Hepatocyte (in vitro differentiated cells): ENCODE results near the gene TYMS. TPM values are rescaled to one million over a fixed set of nuclear protein-coding genes. Genes with fewer than 3 reads are reported as not detected.

Source experiments
- DNase-seq: peaks from one replicate; pipeline ENCODE4 v3.0.0-alpha.2; 2016; ENCODE audit warnings: low spot score
- H2AFZ ChIP-seq: fragments of 200-600 bp; sonication (generic); 2 replicates; pipeline ENCODE4 v1.6.0; 2016; ENCODE audit warnings: antibody characterized with exemption, mild to moderate bottlenecking
- H3K27ac ChIP-seq: fragments of 200-600 bp; sonication (generic); 2 replicates; pipeline ENCODE4 v1.5.1; 2016; ENCODE audit warnings: mild to moderate bottlenecking
- H3K27me3 ChIP-seq: fragments of 200-600 bp; sonication (generic); 2 replicates; pipeline ENCODE4 v1.6.1; 2016
- H3K36me3 ChIP-seq: fragments of 200-600 bp; sonication (generic); replicated peaks from 2 replicates; pipeline ENCODE4 v1.5.1; 2016; ENCODE audit warnings: low read depth; ENCODE audit not compliant: insufficient read depth
- H3K4me1 ChIP-seq: fragments of 200-600 bp; sonication (generic); 2 replicates; pipeline ENCODE4 v1.5.1; 2016; ENCODE audit warnings: mild to moderate bottlenecking, moderate library complexity; ENCODE audit not compliant: insufficient read depth
- H3K4me2 ChIP-seq: fragments of 200-600 bp; sonication (generic); 2 replicates; pipeline ENCODE4 v1.6.0; 2016
- H3K4me3 ChIP-seq: fragments of 200-600 bp; sonication (generic); 2 replicates; pipeline ENCODE4 v1.5.1; 2016; ENCODE audit warnings: mild to moderate bottlenecking
- H3K79me2 ChIP-seq: fragments of 200-600 bp; sonication (generic); 2 replicates; pipeline ENCODE4 v1.6.0; 2017; ENCODE audit warnings: mild to moderate bottlenecking
- H3K9me2 ChIP-seq: fragments of 200-600 bp; sonication (generic); replicated peaks from 2 replicates; pipeline ENCODE4 v1.6.0; 2017; ENCODE audit warnings: mild to moderate bottlenecking; ENCODE audit not compliant: insufficient read depth
- H3K9me3 ChIP-seq: fragments of 200-600 bp; sonication (generic); 2 replicates; pipeline ENCODE4 v1.5.1; 2016; ENCODE audit warnings: low read depth, mild to moderate bottlenecking
- H4K20me1 ChIP-seq: fragments of 200-600 bp; sonication (generic); 2 replicates; pipeline ENCODE4 v1.6.0; 2016; ENCODE audit warnings: mild to moderate bottlenecking; ENCODE audit not compliant: insufficient read depth, poor library complexity, severe bottlenecking
- CTCF ChIP-seq: fragments of 200-600 bp; sonication (generic); IDR thresholded peaks from 2 replicates; pipeline ENCODE4 v1.5.1; 2016; ENCODE audit warnings: antibody characterized with exemption, mild to moderate bottlenecking; ENCODE audit not compliant: poor library complexity
- EZH2 ChIP-seq: fragments of 200-600 bp; sonication (generic); IDR thresholded peaks from 2 replicates; pipeline ENCODE4 v1.6.1; 2016; ENCODE audit warnings: antibody characterized with exemption, mild to moderate bottlenecking, borderline replicate concordance
- EZH2phosphoT487 ChIP-seq: fragments of 200-600 bp; sonication (generic); IDR thresholded peaks from one replicate; pipeline ENCODE4 v1.6.1; 2018; ENCODE audit warnings: antibody characterized with exemption, mild to moderate bottlenecking, low read depth, moderate library complexity; ENCODE audit not compliant: unreplicated experiment, severe bottlenecking
- WGBS: methylation state at CpG from one replicate; pipeline ENCODE4 v1.1.6; 2016; ENCODE audit warnings: low lambda C conversion rate; ENCODE audit errors: missing lambda C conversion rate; 5-methylcytosine and 5-hydroxymethylcytosine counted together
- polyA plus RNA-seq: library from polyadenylated mRNA; unstranded; fragments of >200 nt; fragmentation: Nextera tagmentation; extraction: Ambion mirVana; gene quantifications from 2 replicates; pipeline ENCODE4 v1.2.1, GENCODE V29; 2016
- total RNA-seq: library from RNA; depleted of rRNA; stranded (reverse); fragments of >200 nt; gene quantifications from 2 replicates; pipeline ENCODE4 v1.2.3, GENCODE V29; 2014

Gene TYMS
- total RNA-seq: 15.1 and 16.9 TPM in 2 replicates
- 39.8 and 49.1 TPM in 2 replicates for polyA plus RNA-seq

- Histone ChIP-seq H3K9me3 (no peaks in the 10 kb centered on the region), H3K27me3 (no peaks in the 10 kb centered on the region), H3K4me1 (no peaks in the 10 kb centered on the region), H3K36me3 (no peaks in the 10 kb centered on the region), H3K79me2 (peaks cover 37% of the 10 kb centered on the region), H3K27ac (peak within 1 kb of the TSS; percentile 94), H3K4me2 (peak within 1 kb of the TSS; percentile 87), H3K9me2 (no peaks in the 10 kb centered on the region), H4K20me1 (no peaks in the 10 kb centered on the region), H2AFZ (peak within 1 kb of the TSS; percentile 91), H3K4me3 (peak within 1 kb of the TSS; percentile 69)
- TF ChIP-seq CTCF (peak; percentile 12), EZH2phosphoT487 (no peak)
- under 1% methylated on average over 64 of the region's 79 CpGs for WGBS
- peak; percentile 79 for DNase-seq
Observed at GRCh38 chr18:657311-658000, at the start of gene TYMS. TYMS (plus strand) TSS chr18:657653; CDS start chr18:657743, 90 bp downstream.

- WGBS: 95% methylated on average over 7 of the region's 7 CpGs
- Histone ChIP-seq H3K4me3 (no peak overlapping the region), H3K9me2 (no peaks in the 10 kb centered on the region), H3K27ac (no peak overlapping the region), H3K79me2 (no peaks in the 10 kb centered on the region), H3K4me2 (no peak overlapping the region), H3K27me3 (no peaks in the 10 kb centered on the region), H3K36me3 (no peaks in the 10 kb centered on the region), H2AFZ (no peak overlapping the region), H4K20me1 (no peaks in the 10 kb centered on the region), H3K9me3 (no peaks in the 10 kb centered on the region), H3K4me1 (no peaks in the 10 kb centered on the region)
- TF ChIP-seq EZH2phosphoT487 (no peak), EZH2 (no peak), CTCF (no peak)
- DNase-seq: no peak
Observed at GRCh38 chr18:607930-608329, 49.5 kb upstream of the TYMS start.

GRCh38 chr18:610214-610928 is 47.1 kb upstream of the TYMS start:
- 82% methylated on average over 15 of the region's 15 CpGs for WGBS
- H3K36me3 ChIP-seq: no peaks in the 10 kb centered on the region

More at GRCh38 chr18:610214-610928, 47.1 kb upstream of the TYMS start:
- Histone ChIP-seq H3K4me2 (no peak overlapping the region), H3K79me2 (no peaks in the 10 kb centered on the region), H3K4me3 (no peak overlapping the region), H2AFZ (no peak overlapping the region), H3K9me3 (no peaks in the 10 kb centered on the region), H3K27ac (no peak overlapping the region), H4K20me1 (no peaks in the 10 kb centered on the region), H3K4me1 (no peaks in the 10 kb centered on the region), H3K27me3 (no peaks in the 10 kb centered on the region), H3K9me2 (no peaks in the 10 kb centered on the region)
- no peak for DNase-seq
- no peak for TF ChIP-seq EZH2
- no peak for TF ChIP-seq EZH2phosphoT487
- no peak for TF ChIP-seq CTCF
